Activated B cell treated with CpG ODN at 0.5 μM for 24 hours (primary cell): ENCODE results near the gene BRAT1. TPM values are rescaled to one million over a fixed set of nuclear protein-coding genes. Genes with fewer than 3 reads are reported as not detected.

Source experiments
- ATAC-seq: fragments of 200-7000 bp; cut with Tn5 transposase; one replicate; pipeline ENCODE4 v1.10.0; 2021; ENCODE audit warnings: low read depth, mild to moderate bottlenecking, moderate library complexity
- CTCF ChIA-PET: fragments of 350-600 bp; sonication (Branson Sonifier 250); formaldehyde crosslinking; loops from one replicate; lab custom pipeline; 2021; ENCODE audit warnings: antibody characterized with exemption; lab: Charles Lee
- POLR2A ChIA-PET: fragments of 350-600 bp; sonication (Branson Sonifier 250); formaldehyde crosslinking; loops from one replicate; lab custom pipeline; 2021; ENCODE audit warnings: antibody characterized with exemption; lab: Charles Lee
- DNase-seq: peaks from one replicate; pipeline ENCODE4 v3.0.0; 2022
- H3K27ac Mint-ChIP-seq: one replicate; pipeline ENCODE4 v1.8.0; 2020; ENCODE audit warnings: mixed read lengths
- H3K27me3 Mint-ChIP-seq: one replicate; pipeline ENCODE4 v1.8.0; 2021; ENCODE audit warnings: mixed read lengths
- H3K36me3 Mint-ChIP-seq: one replicate; pipeline ENCODE4 v1.8.0; 2021; ENCODE audit warnings: low read depth, mixed read lengths
- H3K4me1 Mint-ChIP-seq: one replicate; pipeline ENCODE4 v1.8.0; 2021; ENCODE audit warnings: mixed read lengths
- H3K4me3 Mint-ChIP-seq: one replicate; pipeline ENCODE4 v1.8.0; 2020; ENCODE audit warnings: mild to moderate bottlenecking, mixed read lengths
- H3K9me3 Mint-ChIP-seq: one replicate; pipeline ENCODE4 v1.8.0; 2020; ENCODE audit warnings: mixed read lengths
- intact Hi-C: fragments of 100-400 bp; cut with micrococcal nuclease; formaldehyde crosslinking; loops from one replicate; pipeline ENCODE4 v1.15.1; 2024
- total RNA-seq: library from RNA; stranded (reverse); gene quantifications from 2 replicates; pipeline ENCODE4 v1.2.3, GENCODE V29; 2022
- TF ChIP-seq, protein P1 (sequence below): fragments of 200-600 bp; IDR thresholded peaks from one replicate; pipeline ENCODE4 v1.8.0; 2022; ENCODE audit warnings: antibody characterized with exemption, mild to moderate bottlenecking

Gene BRAT1
- total RNA-seq, 1 donor from 2014 or later = 31.7 TPM

DNA sequence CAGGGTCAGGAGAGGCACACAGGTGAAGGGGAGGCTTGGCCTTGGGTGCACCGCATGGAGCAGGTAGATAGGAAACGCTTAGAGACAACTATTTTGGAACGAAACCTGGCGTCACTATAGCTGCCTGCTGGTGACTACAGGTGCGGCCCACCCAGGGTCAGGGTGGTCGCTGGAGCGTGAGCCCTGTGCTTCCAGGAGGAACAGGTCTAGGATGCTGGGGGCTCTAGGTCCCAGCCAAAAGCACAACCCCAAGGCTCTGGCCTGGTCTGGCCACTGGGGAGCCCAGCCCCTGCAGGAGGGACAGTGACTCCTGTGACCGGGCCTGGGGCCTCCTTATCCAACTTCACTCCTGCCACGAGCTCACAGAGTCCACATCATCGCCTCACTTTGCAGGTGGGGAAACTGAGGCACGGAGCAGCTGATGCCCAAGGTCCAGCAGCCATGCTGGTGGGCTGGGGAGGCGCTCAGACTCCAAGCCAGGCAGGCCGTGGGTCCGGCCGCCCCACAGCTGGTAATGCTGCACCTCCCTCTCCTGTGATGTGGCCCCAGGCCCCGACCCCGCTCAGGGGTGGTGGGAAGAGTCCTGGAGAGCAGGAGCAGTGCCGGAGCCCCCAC is 26.7 kb downstream of the BRAT1 start:
- DNase-seq (no peak), ATAC-seq (no peak)
- Mint-ChIP-seq H3K9me3 (no peaks in the 10 kb centered on the region), H3K27me3 (no peaks in the 10 kb centered on the region), H3K36me3 (peaks cover 31% of the 10 kb centered on the region), H3K27ac (peak overlapping the region; percentile 97), H3K4me3 (peak overlapping the region; percentile 79), H3K4me1 (peaks cover 74% of the 10 kb centered on the region)
- TF ChIP-seq, protein P1, sequence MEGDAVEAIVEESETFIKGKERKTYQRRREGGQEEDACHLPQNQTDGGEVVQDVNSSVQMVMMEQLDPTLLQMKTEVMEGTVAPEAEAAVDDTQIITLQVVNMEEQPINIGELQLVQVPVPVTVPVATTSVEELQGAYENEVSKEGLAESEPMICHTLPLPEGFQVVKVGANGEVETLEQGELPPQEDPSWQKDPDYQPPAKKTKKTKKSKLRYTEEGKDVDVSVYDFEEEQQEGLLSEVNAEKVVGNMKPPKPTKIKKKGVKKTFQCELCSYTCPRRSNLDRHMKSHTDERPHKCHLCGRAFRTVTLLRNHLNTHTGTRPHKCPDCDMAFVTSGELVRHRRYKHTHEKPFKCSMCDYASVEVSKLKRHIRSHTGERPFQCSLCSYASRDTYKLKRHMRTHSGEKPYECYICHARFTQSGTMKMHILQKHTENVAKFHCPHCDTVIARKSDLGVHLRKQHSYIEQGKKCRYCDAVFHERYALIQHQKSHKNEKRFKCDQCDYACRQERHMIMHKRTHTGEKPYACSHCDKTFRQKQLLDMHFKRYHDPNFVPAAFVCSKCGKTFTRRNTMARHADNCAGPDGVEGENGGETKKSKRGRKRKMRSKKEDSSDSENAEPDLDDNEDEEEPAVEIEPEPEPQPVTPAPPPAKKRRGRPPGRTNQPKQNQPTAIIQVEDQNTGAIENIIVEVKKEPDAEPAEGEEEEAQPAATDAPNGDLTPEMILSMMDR = no peak
- ChIA-PET POLR2A (interaction anchor here (0.7 to 5.7 kb wide), 17 partner anchors 8 to 1554 kb away, joined by 3 to 304 read pairs (median 9); partner anchors contain the start of genes BRAT1, IQCE, LFNG and TTYH3), CTCF (interaction anchor here (0.6 to 2.7 kb wide), 3 partner anchors 60 to 181 kb away, joined by 3 to 7 read pairs (median 4); no protein-coding TSS in a partner anchor)
- intact Hi-C loops = loop anchor here (1.0 to 10.0 kb wide), 8 partner anchors 9 to 1304 kb away; partner anchors contain the start of genes LFNG, MAD1L1 and TTYH3

DNA sequence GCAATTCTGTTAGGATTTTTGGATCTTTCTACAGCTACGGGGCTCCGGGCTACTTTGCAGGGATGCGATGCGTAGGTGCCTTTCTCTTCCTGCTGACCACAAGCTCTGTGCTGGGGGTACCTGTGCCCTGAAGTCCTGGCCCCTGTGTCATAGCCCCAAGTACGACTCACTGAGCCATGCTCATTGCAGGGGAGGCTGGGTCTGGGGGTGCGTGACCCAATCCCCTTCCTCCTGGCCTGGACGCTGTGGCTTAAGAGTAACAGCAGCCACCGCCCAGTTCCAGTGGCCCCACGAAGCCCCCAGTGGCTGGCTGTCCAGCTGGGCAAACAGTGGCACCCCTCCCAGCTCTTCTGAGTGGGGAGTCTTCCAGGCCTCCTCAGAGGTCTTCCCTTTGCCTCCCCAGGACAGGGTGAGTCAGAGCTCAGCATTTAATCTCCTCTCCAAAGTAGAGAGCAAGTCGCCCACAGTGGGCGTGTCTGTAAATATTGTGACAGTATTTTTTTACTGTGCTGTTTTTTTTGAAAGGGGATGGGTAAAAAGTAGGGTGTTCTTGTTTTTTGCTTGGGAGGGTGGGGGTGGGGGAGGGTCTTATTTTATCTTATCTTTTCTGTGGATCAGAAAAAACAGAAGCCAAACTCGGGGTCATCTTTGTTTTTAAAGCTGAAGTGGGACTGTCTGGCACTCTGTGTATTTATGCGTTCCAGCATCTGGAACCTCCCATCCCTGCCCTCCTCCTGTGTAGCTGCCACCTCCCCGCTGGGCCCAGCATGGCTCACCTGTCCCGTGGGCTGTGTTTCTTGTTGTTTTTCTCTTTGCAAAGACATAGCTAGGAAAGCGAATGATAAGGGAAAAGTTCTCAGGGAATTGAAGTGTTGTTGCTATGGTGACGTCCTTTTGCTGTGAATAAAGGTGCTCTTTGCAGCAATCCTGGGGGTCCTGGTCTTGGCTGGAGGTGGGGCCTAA is 27.5 kb downstream of the BRAT1 start:
- DNase-seq (no peak), ATAC-seq (no peak)
- Mint-ChIP-seq H3K9me3 (no peaks in the 10 kb centered on the region), H3K27ac (peak overlapping the region; percentile 97), H3K4me3 (peak overlapping the region; percentile 79), H3K4me1 (peaks cover 81% of the 10 kb centered on the region), H3K36me3 (peaks cover 36% of the 10 kb centered on the region), H3K27me3 (no peaks in the 10 kb centered on the region)
- POLR2A ChIA-PET = interaction anchor here (0.7 to 5.7 kb wide), 10 partner anchors 7 to 1553 kb away, joined by 3 to 304 read pairs (median 7); partner anchors contain the start of genes IQCE and LFNG
- CTCF ChIA-PET = interaction anchor here (1.1 to 2.7 kb wide), 2 partner anchors 59 to 182 kb away, joined by 4 to 7 read pairs; no protein-coding TSS in a partner anchor
- intact Hi-C loops = loop anchor here (5.0 to 10.0 kb wide), 3 partner anchors 230 to 1303 kb away; partner anchors contain the start of gene MAD1L1
- TF ChIP-seq, protein P1 = no peak

DNA sequence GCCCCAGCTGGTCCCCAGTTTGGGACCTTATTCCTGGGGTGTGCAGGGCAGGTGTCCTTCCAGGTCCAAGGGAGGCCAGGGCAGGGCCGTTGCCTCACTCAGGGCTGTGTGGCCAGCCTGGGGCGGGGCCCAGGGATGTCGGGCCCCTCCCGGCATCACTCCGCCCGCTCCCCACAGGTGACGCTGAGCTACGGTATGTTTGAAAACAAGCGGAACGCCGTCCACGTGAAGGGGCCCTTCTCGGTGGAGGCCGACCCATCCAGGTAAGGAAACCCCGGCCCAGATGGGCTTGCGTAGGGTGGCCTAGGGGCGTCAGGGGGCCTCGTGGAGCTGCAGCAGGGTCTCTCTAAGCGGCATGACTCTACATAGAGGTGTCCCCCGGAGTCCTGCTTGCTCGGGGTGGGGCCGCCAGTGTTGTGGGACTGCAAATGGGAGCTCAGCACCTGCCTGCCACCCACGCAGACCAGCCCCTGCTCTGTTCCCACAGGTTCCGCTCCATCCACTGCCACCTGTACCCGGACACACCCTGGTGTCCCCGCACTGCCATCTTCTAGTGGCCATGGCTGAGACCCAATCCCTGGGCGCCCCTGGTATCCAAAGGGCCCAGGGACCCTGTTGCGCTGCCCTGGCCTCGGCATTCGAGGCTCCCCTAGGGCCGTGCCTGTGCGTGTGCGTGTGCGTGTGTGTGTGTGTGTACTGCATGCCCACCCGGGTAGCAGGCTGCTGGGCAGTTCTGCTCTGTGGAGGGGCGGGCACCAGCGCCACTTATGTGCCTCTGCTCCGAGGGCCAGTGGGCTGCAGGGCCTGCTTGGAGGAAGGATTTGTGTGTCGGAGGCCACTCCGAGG is 28.4 kb downstream of the BRAT1 start:
- ChIA-PET POLR2A (interaction anchor here (0.7 to 5.7 kb wide), 6 partner anchors 17 to 183 kb away, joined by 3 to 304 read pairs (median 6); partner anchors contain the start of gene IQCE), CTCF (interaction anchor here (2.7 kb wide), 1 partner anchor 58 kb away, joined by 7 read pairs; no protein-coding TSS in a partner anchor)
- TF ChIP-seq, protein P1 = no peak
- H3K9me3 Mint-ChIP-seq = no peaks in the 10 kb centered on the region
- intact Hi-C loops = loop anchor here (5.0 to 10.0 kb wide), 3 partner anchors 230 to 1302 kb away; partner anchors contain the start of gene MAD1L1
- ATAC-seq = no peak
- H3K36me3 Mint-ChIP-seq = peaks cover 42% of the 10 kb centered on the region
- no peak for DNase-seq
- peak overlapping the region; percentile 75 for H3K27ac Mint-ChIP-seq
- H3K4me3 Mint-ChIP-seq = no peak overlapping the region
- H3K27me3 Mint-ChIP-seq = no peaks in the 10 kb centered on the region
- peaks cover 87% of the 10 kb centered on the region for H3K4me1 Mint-ChIP-seq

DNA sequence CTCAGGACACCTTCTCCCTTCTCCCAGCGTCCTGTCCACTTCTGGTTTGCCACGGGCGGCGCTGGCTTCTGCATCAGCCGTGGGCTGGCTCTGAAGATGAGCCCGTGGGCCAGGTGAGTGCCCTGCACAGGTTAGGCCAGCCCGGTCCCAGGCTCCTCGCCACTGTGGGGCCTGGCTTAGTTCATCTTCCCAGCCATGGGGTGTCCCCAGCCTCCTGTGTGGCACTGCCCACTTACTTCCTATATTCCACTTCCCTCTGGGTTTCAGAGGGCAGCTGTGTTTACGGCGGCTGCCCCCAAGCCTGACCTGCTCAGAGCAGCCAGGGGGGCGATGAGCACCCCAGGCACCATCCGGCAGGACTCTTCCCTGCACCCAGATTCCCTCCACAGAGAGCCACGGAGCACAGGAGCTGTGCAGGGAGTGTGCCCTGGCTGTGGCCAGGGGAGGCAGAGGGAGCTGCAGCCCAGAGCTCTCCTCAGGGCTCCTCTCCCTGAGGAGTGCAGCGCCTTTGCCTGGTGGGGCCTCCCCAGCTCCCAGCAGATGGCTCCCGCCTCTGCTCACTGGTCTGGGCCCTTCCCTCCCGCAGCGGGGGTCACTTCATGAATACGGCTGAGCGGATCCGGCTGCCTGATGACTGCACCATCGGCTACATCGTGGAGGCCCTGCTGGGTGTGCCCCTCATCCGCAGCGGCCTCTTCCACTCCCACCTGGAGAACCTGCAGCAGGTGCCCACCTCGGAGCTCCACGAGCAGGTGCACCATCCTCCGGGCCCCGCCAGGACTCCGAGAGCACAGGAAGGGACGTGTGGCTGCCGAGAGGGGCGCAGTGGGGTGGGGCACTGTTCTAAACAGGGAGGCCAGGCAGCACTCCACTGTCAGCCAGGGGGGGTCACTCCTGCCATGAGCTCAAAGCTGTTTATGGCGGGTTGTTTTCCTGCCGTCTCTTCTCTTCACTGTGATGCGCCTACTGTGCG is 29.4 kb downstream of the BRAT1 start:
- ATAC-seq (no peak), DNase-seq (no peak)
- Mint-ChIP-seq H3K4me3 (no peak overlapping the region), H3K36me3 (peaks cover 46% of the 10 kb centered on the region), H3K9me3 (no peaks in the 10 kb centered on the region), H3K27me3 (no peaks in the 10 kb centered on the region), H3K4me1 (peaks cover 85% of the 10 kb centered on the region), H3K27ac (peak overlapping the region; percentile 50)
- intact Hi-C loops = loop anchor here (5.0 to 10.0 kb wide), 3 partner anchors 229 to 1301 kb away; partner anchors contain the start of gene MAD1L1
- POLR2A ChIA-PET = interaction anchor here (1.2 to 5.7 kb wide), 3 partner anchors 16 to 184 kb away, joined by 3 to 304 read pairs (median 17); partner anchors contain the start of gene IQCE
- CTCF ChIA-PET = no interaction called here
- TF ChIP-seq, protein P1 = no peak
